ENCODE measurements around the gene RAB23. TPM values are rescaled to one million over a fixed set of nuclear protein-coding genes. Genes with fewer than 3 reads are reported as not detected.

Gene RAB23
- total RNA-seq, 1 donor from 2014 or later = 56.1 TPM

DNA sequence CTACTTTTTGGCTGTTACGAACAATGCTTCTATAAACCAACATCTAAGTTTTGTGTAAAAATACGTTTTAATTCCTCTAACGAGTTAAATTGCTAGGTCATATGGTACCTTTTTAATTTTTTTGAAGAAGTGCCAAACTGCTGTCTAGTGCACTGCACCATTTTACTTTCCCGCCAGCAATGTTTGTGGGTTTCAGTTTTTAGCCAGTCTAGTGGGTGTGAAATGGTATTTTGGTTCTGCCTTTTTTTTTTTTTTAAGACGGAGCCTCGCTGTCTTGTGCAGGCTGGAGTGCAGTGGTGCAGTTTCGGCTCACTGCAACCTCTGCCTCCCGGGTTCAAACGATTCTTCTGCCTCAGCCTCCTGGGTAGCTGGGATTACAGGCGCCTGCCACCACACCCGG is 84.1 kb downstream of the RAB23 start:
- no peak for DNase-seq (ENCODE audit: low read depth)

DNA sequence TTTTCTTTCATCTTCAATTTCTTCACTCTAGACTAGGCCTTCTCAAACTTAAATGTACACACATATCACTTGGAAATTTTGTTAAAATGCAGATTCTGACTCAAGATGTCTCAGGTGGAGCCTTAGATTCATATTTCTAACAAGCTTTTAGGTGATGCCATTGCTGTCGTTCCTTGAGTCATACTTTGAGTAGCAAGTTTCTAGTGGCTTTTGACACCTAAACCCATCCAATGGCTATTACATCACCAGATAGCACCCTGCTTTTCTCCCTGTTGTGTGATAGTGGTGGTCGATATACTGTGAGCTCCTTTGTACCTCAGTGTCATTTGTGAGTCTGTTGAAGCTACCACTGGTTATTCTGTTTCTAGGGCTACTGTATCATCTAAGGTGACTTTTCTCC is 84.8 kb downstream of the RAB23 start:
- DNase-seq (ENCODE audit: low read depth) = no peak

Other genes with a start within 250 kb of the RAB23 start
- gene KIAA1586, start 175.6 kb downstream of the RAB23 start, total RNA-seq = 13.7 and 17.4 TPM in 2 replicates
- 56.7 and 57.3 TPM in 2 replicates for gene ZNF451, start 132.1 kb downstream of the RAB23 start, total RNA-seq
- 39.5 and 50.5 TPM in 2 replicates for gene BAG2, start 50.0 kb downstream of the RAB23 start, total RNA-seq
- 12.4 and 15.8 TPM in 2 replicates for gene PRIM2, start 95.3 kb upstream of the RAB23 start, total RNA-seq

Measured in myocyte (in vitro differentiated cells).